GM12878 (cell line): ENCODE data around the gene EXOC3L4. TPM values are rescaled to one million over a fixed set of nuclear protein-coding genes. Genes with fewer than 3 reads are reported as not detected.

Experiments used
- CTCF ChIP-seq, 3 experiments: IDR thresholded peaks in 2 of 3; conservative IDR thresholded peaks in 1 of 3; 2 replicates each; pipeline ENCODE4 v1.5.1; 2011; ENCODE audit warnings: low read depth in 3 of 3, low read length in 3 of 3, mild to moderate bottlenecking in 3 of 3, control low read depth in 2 of 3, moderate library complexity in 2 of 3, inconsistent platforms in 1 of 3, mixed read lengths in 1 of 3; ENCODE audit not compliant: control insufficient read depth in 2 of 3, insufficient read depth in 1 of 3; ENCODE audit errors: extremely low read depth in 1 of 3
- DPF2 ChIP-seq: fragments of 450-650 bp; IDR thresholded peaks from 2 replicates; pipeline ENCODE4 v1.6.1; 2017; ENCODE audit warnings: mild to moderate bottlenecking
- EED ChIP-seq: sonication (generic); IDR thresholded peaks from 2 replicates; pipeline ENCODE4 v1.6.1; 2016; ENCODE audit warnings: antibody characterized with exemption, low read depth
- ELK1 ChIP-seq: IDR thresholded peaks from 2 replicates; pipeline ENCODE4 v1.6.1; 2012; ENCODE audit warnings: low read depth, low read length, improper control_type of control experiment
- FOXM1 ChIP-seq: IDR thresholded peaks from 2 replicates; pipeline ENCODE4 v1.6.1; 2012; ENCODE audit warnings: low read depth, mild to moderate bottlenecking, inconsistent platforms, low read length, moderate library complexity
- IKZF1 ChIP-seq: fragments of 450-650 bp; conservative IDR thresholded peaks from 2 replicates; pipeline ENCODE4 v1.6.1; 2017; ENCODE audit warnings: antibody characterized with exemption, mild to moderate bottlenecking
- IKZF2 ChIP-seq, 2 experiments: fragments of 450-650 bp; IDR thresholded peaks; 2 replicates each; pipeline ENCODE4 v1.6.1; 2017; ENCODE audit warnings: mild to moderate bottlenecking in 2 of 2, moderate library complexity in 2 of 2
- LARP7 ChIP-seq: fragments of 450-650 bp; IDR thresholded peaks from 2 replicates; pipeline ENCODE4 v1.6.1; 2017; ENCODE audit warnings: mild to moderate bottlenecking
- NKRF ChIP-seq: fragments of 450-650 bp; conservative IDR thresholded peaks from 2 replicates; pipeline ENCODE4 v1.6.1; 2017; ENCODE audit warnings: mild to moderate bottlenecking, moderate library complexity
- PKNOX1 ChIP-seq: fragments of 450-650 bp; IDR thresholded peaks from 2 replicates; pipeline ENCODE4 v1.6.1; 2016; ENCODE audit warnings: mild to moderate bottlenecking
- POLR2A ChIP-seq: IDR thresholded peaks from 2 replicates; pipeline ENCODE4 v1.6.1; 2011; ENCODE audit warnings: low read depth, mild to moderate bottlenecking, low read length
- RAD21 ChIP-seq: IDR thresholded peaks from 2 replicates; pipeline ENCODE4 v1.6.1; 2011; ENCODE audit warnings: mild to moderate bottlenecking, low read depth, low read length, moderate library complexity; ENCODE audit not compliant: insufficient read depth
- RCOR1 ChIP-seq: conservative IDR thresholded peaks from 2 replicates; pipeline ENCODE4 v1.6.1; 2012; ENCODE audit warnings: low read depth, low read length, improper control_type of control experiment
- RFX5 ChIP-seq: IDR thresholded peaks from 2 replicates; pipeline ENCODE4 v1.6.1; 2011; ENCODE audit warnings: low read depth, low read length, improper control_type of control experiment
- SMAD5 ChIP-seq: IDR thresholded peaks from 2 replicates; pipeline ENCODE4 v1.6.1; 2016; ENCODE audit warnings: antibody characterized with exemption, low read depth
- SMC3 ChIP-seq: IDR thresholded peaks from 2 replicates; pipeline ENCODE4 v1.6.1; 2011; ENCODE audit warnings: low read length, improper control_type of control experiment, borderline replicate concordance
- TBL1XR1 ChIP-seq: IDR thresholded peaks from 2 replicates; pipeline ENCODE4 v1.6.1; 2012; ENCODE audit warnings: low read depth, low read length, improper control_type of control experiment
- ZZZ3 ChIP-seq: IDR thresholded peaks from 2 replicates; pipeline ENCODE4 v1.6.1; 2011; ENCODE audit warnings: low read depth; ENCODE audit not compliant: control insufficient read depth, insufficient read length
- polyA plus RNA-seq, 11 experiments: library from polyadenylated mRNA; depleted of rRNA in 4 of 11; unstranded in 6 of 11; stranded (reverse) in 5 of 11; fragments of >200 nt; fragmentation: Nextera tagmentation in 4 of 11; fragmentation: Illumina TruSeq in 1 of 11; extraction: Ambion mirVana in 4 of 11; extraction: Trizol in 1 of 11; gene quantifications; 1 replicate in 1 of 11; 2 replicates in 10 of 11; pipeline versions ENCODE4 v1.2.1 to v1.2.3, GENCODE V29; 2011 to 2016; ENCODE audit warnings: inconsistent platforms in 2 of 11, missing spikeins in 2 of 11, low read depth in 1 of 11
- total RNA-seq, 4 experiments: library from RNA; depleted of rRNA in 3 of 4; stranded (reverse); fragments of >200 nt in 3 of 4; fragmentation: Illumina TruSeq in 1 of 4; extraction: Trizol in 1 of 4; gene quantifications; 2 replicates each; pipeline versions ENCODE4 v1.2.1 to v1.2.3, GENCODE V29; 2013 to 2021
- TF ChIP-seq, protein P1 (sequence below): fragments of 450-650 bp; IDR thresholded peaks from 2 replicates; pipeline ENCODE4 v1.6.1; 2017; ENCODE audit warnings: mild to moderate bottlenecking, moderate library complexity

The EXOC3L4 gene
- total and polyA plus RNA-seq, 10 of the 15 experiments (the other 5 are each of a cell fraction or from before 2014, with no cell fraction given), result not detected

GRCh38 chr14:103091041-103091882 lies 3.3 kb upstream of the EXOC3L4 start (continued):
- TF ChIP-seq, protein P1, sequence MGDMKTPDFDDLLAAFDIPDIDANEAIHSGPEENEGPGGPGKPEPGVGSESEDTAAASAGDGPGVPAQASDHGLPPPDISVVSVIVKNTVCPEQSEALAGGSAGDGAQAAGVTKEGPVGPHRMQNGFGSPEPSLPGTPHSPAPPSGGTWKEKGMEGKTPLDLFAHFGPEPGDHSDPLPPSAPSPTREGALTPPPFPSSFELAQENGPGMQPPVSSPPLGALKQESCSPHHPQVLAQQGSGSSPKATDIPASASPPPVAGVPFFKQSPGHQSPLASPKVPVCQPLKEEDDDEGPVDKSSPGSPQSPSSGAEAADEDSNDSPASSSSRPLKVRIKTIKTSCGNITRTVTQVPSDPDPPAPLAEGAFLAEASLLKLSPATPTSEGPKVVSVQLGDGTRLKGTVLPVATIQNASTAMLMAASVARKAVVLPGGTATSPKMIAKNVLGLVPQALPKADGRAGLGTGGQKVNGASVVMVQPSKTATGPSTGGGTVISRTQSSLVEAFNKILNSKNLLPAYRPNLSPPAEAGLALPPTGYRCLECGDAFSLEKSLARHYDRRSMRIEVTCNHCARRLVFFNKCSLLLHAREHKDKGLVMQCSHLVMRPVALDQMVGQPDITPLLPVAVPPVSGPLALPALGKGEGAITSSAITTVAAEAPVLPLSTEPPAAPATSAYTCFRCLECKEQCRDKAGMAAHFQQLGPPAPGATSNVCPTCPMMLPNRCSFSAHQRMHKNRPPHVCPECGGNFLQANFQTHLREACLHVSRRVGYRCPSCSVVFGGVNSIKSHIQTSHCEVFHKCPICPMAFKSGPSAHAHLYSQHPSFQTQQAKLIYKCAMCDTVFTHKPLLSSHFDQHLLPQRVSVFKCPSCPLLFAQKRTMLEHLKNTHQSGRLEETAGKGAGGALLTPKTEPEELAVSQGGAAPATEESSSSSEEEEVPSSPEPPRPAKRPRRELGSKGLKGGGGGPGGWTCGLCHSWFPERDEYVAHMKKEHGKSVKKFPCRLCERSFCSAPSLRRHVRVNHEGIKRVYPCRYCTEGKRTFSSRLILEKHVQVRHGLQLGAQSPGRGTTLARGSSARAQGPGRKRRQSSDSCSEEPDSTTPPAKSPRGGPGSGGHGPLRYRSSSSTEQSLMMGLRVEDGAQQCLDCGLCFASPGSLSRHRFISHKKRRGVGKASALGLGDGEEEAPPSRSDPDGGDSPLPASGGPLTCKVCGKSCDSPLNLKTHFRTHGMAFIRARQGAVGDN, result no peak
- TF ChIP-seq RFX5, result no peak
- no peak for TF ChIP-seq EED
- no peak; the same call in none of the 2 replicates for TF ChIP-seq IKZF1
- no peak for TF ChIP-seq POLR2A
- TF ChIP-seq FOXM1, result no peak
- no peak for TF ChIP-seq RCOR1
- TF ChIP-seq CTCF (IDR thresholded peaks at IDR 0.05 in 2 of 3, conservative IDR thresholded peaks at IDR 0.05 in 1 of 3; ENCODE audit: control insufficient read depth in 2 of 3, extremely low read depth in 1 of 3, insufficient read depth in 1 of 3, low read depth in 3 of 3, low read length in 3 of 3), result peak; percentile 43 to 78 (median 73)
- no peak for TF ChIP-seq SMAD5
- TF ChIP-seq IKZF2 (IDR thresholded peaks at IDR 0.05), result peak; percentile 13 to 19; a peak in 1 of 4 replicates
- no peak for TF ChIP-seq PKNOX1
- TF ChIP-seq SMC3, result peak; percentile 42; the same call in 1 of the 2 replicates
- no peak for TF ChIP-seq ZZZ3
- TF ChIP-seq TBL1XR1, result no peak
- peak; percentile 84; the same call in 1 of the 2 replicates for TF ChIP-seq DPF2
- TF ChIP-seq NKRF, result no peak
- no peak for TF ChIP-seq ELK1
- peak; percentile 36; the same call in 1 of the 2 replicates for TF ChIP-seq RAD21
- 0 out of 2 replicates have a peak, but pooled peaks have one; percentile 36 for TF ChIP-seq LARP7
